ENCODE measurements around the gene RCL1.

The RCL1 gene

DNA sequence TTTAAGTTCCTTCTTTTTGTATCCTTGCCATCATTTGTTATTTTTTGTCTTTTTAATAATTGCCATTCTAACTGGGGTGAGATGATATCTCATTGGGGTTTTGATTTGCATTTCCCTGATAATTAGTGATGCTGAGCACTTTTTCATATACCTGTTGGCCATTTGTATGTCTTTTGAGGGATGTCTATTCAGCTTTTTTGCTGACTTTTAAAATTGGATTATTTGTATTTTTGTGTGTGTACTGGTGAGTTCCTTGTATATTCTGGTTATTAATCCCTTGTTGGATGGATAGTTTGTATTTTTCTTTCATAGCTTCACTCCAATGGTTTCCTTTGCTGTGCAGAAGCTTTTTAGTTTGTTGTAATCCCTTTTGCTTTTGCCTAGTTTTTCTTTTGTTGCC is 19.1 kb downstream of the RCL1 start:
- DNase-seq (ENCODE audit: low spot score), result no peak

DNA sequence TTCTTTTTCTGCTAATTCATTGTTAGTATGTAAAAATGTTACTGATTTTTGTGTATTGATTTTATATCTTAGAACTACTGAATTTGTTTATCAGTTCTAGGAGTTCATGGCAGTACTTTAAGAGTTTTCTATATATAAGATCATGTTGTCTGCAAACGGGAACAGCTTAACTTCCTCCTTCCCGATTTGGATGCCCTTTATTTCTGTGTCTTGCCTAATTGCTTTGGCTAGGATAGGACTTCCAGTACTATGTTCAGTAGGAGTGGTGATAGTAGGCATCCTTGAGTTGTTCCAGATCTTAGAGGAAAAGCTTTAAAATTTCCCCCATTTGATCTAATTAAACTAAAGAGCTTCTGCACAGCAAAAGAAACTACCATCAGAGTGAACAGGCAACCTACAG is 20.1 kb downstream of the RCL1 start:
- no peak for DNase-seq (ENCODE audit: low spot score)

DNA sequence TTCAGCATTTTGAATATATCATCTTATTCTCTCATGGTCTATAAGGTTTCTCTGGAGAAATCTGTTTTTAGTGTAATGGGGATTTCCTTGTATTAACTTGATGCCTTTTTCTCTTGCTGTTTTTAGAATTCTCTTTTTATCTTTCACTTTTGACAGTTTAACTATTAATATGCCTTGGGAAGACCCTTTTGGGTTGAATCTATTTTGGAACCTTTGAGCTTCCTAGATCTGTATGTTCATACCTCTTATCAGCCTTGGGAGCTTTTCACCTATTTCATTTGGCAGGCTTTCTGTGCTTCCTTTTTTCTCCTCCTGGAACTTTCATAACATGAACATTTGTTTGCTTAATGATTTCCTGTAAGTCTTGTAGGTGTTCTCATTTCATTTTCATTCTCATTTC is 22.2 kb downstream of the RCL1 start:
- no peak for DNase-seq (ENCODE audit: low spot score)

DNA sequence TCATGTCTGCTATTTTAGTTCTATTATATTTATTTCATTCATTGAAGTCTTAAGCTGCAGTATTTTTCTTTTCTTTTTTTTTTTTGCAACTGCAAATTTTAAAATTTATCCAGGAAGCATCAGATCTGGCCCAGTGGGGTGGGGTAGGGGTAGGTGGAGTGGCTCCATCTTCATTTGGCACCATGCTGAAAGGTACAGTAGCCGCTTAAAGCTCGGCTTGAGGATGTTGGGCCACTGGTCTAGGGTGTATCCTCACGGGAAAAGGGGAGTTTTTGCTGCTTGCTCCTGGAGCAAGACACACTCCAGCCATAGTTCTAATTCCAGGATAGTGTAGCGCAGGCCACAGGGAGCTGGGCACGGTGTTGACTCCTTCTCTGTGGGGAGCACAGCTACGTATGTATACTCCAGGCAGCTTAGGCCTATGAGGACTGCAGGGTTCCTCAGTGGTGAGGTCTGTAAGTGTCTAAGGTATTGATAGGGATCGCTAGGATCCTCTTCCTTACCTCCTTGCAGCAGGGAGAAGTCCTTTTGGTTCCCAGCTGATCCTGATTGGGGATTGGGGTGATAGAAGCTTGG is 22.7 kb downstream of the RCL1 start:
- no peak for DNase-seq (ENCODE audit: low spot score)

DNA sequence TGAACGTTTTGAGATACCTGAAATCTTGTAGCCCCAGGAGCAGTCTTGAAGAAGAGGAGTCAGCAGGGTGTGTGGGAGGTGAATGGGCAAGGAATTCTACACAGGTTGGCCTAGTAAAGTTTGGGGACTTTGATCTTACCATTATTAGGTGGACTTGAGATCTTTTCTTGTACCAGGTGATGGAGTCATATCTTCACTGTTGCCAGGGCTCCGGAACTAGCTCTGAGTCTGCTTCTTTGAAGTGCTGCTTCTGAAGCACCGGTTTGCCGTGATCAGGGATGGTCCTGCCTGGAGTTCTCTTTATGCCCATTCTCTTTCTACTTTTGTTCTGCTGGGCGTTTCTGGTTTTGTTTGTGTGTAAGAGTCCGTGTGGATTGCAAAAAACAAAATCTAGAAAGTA is 27.4 kb downstream of the RCL1 start:
- no peak for DNase-seq (ENCODE audit: low spot score)

DNA sequence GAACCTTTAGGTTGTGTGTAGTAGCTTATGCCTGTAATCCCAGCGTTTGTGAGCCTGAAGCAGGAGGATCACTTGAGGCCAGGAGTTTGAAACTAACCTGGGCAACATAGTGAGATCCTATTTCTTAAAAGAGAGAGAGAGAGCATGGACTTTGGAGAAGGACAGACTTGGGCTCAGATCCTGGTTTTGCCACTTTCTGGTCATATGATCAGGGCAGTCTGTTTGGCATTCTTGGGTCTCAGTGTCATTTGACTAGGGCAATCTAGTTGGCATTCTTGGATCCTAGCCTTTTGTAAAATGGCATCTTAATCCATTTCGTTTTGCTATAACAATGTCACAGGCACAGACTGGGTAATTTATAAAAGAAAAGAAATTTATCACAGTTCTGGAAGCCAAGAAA is 28.4 kb downstream of the RCL1 start:
- no peak for DNase-seq (ENCODE audit: low spot score)

DNA sequence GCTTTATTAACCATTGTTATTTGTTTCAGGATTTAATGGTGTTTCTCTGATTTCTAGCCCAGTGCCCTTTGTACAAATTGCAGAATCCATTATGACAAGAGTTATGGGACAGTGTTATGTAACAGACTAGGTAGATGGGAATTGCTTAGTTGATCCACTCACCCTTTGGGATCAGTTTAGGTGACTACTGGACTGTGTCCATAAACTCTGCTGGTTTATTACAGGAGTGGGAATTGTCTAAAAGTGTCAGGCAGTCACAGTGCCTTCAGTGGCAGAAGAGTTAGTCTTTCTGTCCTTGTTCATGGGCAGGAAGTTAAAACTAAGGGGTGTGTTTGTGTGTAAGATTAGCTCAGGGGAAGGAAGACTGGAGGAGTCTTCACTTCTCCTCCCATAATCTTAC is 29.3 kb downstream of the RCL1 start:
- no peak for DNase-seq (ENCODE audit: low spot score)

DNA sequence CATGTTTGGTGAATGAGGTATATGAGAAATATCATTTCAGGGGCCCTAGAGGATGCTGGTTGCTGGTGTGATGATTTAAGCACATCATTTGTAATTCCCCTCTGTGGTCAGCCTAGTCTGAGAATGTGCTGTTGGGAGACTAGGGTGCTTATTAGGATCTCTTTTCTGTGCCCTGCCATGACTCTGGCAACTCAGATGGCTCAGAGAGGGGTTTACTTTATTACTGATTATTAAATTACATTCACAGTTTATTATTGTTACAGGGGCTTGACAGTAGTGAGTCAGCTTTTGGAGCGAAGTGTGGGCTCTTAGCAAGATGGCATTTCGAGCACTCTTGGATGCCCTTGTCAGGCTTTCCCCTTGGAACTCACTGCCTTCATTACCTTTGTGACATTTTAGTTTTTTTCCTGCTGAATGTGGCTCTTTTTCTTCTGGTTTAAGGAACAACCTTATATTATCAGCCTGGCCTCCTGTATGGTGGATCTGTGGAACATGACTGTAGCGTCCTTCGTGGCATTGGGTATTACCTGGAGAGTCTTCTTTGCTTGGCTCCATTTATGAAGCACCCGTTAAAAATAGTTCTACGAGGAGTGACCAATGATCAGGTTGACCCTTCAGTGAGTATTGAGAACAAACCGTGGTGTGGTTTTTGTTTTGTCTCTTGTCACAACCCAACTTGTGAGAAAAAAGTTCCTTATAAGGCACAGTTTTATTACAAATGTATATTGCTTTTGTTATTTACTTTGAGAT is 33.8 kb downstream of the RCL1 start:
- no peak for DNase-seq (ENCODE audit: low spot score)

DNA sequence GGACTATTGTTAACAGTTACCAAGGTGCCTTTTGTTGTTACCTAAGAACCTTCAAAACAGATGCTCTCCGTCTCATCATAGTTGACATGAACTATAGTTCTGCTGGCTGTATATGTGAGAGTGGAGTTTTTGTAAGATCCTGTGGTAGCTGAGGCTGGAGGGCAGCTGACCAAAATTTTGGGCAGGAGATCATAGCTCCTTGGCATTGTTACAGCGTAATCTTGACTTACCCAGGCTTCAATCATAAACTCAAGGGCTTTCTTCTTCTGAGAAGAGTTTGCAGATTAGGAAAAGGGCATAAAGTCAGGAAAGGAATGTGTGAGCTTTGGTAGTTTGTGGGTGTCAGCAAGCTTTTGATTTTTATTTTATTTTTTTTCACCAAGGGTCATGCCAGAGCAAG is 34.5 kb downstream of the RCL1 start:
- DNase-seq (ENCODE audit: low spot score), result no peak

DNA sequence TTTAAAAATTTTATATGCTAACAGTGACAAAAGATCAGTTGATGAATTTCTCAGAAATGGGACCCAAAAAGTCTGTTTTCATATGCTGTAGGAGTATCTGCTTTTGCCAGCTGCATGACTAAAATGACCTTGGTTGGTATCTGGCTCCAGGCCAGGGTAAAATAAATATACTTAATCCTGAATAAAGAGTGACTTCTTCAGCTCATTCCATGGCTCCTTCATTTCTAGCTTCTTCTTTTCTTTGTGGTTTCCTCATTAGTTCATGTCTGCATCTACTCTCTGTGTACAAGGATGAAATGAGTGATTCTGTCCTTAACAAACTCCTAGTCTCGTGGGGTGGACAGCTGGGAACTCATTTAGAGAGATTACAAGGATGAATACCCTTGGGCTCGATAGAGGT is 36.0 kb downstream of the RCL1 start:
- no peak for DNase-seq (ENCODE audit: low spot score)

DNA sequence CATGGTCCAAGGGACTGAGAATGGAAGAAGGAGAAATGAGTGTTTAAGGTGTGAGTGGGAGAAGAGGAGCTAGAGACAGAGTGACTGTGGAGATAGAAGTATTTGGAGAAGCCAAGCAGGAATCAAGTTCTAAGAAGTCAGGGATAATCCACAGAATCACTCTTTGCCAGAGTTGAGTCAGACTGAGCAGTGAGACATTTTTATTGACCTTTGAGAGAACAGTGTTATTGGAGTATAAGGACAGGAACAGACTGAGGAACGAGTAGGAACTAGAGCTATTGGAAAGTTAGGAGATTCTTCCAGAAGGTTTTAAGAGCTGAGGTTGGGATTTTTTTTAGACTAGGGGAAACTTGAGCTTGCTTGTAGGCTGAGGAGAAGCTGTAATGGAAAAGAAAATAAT is 37.2 kb downstream of the RCL1 start:
- DNase-seq (ENCODE audit: low spot score), result no peak

DNA sequence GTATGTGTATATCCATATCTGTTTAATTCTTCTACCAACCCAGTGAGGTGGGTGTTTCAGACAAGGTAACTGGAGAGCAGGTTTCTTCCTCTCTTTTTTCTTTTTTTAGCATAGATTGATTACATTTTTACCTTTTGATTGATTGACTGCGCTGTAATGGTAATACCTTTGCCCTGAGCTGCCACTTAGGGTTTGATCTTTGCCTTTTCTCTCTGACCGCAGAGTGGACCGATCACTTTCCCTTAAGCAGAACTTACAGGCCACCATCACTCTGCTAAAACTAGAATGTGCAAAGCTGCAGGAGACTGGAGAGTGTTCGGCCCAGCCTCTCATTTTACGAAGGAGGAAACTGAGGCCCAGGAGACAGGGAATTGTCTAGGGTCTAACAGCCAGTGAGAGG is 38.0 kb downstream of the RCL1 start:
- no peak for DNase-seq (ENCODE audit: low spot score)

DNA sequence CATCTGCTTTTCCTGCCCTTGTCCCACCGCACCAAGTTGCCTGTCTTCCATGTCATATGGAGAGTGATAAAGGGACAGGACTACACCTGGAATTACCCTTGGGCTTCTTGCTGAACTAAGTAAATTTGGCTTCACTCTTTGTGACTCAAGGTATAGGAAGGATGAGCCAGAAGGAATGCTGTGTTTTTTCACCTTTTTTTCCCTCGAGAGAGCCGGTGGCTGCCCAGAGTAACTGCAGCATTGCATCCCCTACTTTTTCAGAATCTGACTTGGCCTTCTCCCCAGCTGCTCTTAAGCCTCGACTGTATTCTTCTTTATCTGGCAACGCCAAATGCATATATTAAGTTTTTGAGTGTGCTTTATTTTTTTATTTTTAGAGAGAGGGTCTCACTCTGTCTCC is 38.4 kb downstream of the RCL1 start:
- DNase-seq (ENCODE audit: low spot score), result no peak

DNA sequence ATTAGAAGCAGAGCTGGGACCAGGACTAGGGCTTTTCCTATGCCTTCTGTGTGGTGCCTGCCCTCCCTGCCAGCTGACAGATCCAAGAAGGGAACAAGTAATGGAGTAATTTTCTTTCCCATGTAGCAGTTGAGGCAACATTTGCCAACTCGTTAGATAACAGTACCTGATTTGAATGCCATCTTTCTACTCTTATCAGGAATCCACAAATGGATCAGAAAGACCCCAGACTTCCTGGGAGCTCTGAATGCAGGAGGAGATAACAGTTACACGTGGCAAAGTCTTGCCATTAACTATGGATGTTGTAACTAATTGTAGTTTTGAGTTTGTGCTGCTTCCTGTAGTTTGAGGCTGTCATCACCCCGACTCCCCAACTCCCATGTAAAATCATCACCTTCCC is 39.2 kb downstream of the RCL1 start:
- no peak for DNase-seq (ENCODE audit: low spot score)

DNA sequence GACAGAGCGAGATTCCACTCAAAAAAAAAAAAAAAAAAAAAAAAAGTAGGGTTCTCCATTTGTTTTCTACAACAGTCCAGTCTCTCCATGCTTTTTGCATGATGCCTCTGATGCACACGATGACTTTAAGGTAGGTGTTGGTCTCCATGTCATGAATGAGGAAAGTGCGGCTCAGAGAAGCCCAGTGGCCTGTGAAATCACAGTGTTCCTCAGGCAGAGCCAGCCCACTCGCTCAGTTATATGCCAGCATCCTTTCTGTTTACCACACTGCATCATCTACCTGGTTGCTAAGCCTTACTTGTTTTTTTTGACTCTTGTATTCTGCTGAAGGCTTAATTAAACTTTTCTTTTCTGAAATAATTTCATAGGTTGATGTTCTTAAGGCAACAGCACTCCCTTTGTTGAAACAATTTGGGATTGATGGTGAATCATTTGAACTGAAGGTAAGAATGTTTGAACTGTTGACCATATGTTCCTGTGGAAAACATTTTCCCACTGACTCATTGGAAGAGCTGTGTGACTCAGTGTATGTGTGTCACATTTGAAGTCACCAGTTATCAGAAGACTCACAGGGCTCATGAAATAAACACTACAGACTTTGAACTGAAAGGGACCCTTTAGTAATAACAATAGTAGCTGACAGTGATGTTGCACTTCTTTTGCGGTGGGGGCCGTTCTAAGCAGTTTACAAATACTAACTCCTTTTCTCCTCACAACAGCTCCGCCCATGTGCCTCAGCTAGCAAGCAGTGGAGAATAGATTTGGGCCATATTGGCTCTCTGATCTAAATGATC is 40.2 kb downstream of the RCL1 start:
- DNase-seq (ENCODE audit: low spot score), result no peak

DNA sequence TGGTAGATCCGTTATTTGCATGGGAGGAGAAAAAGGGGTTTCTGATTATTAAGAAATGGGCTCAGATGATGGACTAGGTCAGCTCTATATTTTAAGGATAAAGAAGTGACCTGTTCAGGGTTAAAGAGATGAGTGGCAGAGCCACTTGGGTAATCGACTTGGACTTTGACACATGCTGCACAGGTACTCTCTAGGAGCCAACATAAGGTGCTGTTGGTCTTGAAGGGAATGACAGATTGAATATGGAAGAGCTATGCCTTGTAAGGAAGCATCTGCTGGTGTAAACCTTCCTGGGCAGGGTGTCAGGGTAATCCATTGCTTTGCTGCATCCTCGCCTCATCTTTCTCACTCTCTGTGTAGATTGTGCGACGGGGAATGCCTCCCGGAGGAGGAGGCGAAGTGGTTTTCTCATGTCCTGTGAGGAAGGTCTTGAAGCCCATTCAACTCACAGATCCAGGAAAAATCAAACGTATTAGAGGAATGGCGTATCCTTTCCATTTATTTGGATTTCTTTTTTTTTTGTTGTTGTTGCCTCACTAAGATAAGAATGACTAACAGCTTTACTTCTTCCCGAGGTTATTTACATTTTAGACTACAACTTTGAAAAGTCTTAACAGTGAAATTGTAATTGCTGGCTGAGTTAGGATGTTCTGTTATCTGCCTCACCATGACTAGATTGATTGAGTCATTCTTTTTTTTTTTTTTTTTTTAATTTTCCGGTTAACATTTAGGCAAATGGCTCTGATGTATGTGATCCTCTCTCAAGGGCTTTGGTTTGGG is 41.2 kb downstream of the RCL1 start:
- no peak for DNase-seq (ENCODE audit: low spot score)

DNA sequence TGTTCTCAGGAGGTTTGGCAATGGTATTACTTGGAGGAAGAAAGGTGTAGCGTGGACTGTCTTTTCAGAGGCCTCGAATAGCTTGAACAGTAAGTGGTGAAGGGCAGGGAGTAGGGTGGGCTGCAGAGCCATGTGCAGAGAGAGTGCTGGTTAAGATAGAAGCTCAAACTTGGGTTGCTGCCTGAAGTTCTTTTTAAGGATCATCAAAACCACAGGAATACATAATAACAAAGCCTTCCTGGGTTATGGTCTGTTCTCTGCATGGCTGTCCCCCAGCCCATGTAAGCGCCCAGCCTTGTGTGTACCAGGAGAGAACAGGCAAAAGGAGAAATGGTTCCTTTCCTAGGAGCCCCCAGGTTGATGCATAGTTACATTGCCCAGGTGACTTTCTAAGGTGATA is 43.9 kb downstream of the RCL1 start:
- DNase-seq (ENCODE audit: low spot score), result no peak

DNA sequence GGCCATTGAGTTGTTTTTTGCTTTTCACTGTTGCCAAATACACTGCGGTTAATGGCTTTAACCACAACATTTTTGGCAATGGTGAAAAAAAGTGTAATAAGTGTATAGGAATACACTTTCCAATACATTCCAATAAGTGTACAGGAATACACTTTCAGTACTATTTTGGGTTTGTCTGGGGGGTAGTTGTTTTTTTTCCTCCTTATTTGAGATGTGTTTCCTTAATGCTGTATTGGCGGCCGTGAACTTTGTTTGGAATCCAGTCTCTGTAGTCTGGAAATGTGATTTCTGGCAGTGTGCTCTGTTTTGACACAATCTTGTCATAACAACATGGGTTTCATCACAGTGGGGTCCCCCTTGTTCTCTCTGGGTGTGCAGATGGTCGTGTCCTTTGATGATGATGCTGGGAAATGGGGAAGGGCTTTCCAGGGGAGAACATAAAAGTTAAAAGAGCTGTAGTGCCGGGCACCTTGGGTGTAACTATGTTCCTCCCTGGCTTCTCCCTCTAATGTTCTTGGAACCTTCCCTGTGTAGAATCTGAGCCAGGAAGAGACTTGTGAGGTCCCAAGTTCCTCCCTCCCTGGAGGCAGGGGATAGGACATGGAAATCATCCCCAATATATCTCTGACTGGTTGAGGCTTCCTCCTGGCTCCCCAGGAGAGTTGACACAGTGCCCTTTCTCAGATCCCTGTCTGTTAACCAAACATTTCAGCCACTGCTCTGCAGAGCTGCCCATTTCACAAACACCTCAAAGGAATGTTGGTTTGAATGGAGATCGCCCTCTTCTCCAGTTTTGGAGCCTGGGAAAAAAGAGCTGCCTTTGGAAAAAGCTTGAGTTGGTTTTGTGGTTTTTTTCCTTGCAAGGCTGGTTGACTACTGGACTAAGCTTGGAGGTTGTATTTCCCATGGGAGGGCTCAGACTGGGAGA is 44.8 kb downstream of the RCL1 start:
- no peak for DNase-seq (ENCODE audit: low spot score)

DNA sequence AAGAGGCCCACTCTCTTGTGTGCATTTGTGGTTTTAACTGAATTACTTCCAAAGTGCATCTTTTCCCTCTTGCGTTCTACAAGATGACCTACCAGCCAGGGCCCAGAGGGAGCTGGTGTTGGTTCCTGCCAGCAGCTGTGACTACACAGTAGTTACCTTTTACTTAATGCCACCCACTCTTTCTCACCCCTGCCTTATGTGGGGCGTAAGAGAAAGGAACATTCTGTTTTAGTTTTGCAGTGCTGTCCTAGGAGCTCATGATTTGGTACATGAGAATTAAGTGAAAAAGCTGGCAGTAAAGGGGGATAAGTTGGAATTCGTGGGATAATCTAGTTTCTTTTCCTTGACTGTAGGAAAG is 45.4 kb downstream of the RCL1 start:
- no peak for DNase-seq (ENCODE audit: low spot score)

DNA sequence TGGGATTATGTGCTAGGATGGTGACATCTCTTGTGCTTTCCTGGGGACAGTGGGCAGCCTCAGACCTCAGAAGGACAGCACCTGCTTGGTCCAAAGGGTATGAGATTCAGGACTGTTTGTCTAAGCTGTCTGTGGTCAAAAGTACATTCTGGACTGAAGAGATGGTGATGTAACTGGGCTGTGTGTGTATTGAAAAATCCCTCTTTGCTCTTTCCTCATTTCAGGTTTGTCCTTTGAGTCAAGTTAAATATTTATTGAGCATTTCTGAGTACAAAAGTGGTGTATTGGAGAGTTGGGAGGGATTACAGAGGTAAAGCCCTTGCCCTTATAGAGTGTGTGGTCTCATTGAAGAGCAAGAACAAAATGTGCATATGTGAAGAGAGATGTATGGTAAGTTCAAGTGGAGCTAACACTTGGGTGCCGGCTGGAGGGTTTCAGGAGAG is 46.7 kb downstream of the RCL1 start:
- DNase-seq (ENCODE audit: low spot score), result no peak

DNA sequence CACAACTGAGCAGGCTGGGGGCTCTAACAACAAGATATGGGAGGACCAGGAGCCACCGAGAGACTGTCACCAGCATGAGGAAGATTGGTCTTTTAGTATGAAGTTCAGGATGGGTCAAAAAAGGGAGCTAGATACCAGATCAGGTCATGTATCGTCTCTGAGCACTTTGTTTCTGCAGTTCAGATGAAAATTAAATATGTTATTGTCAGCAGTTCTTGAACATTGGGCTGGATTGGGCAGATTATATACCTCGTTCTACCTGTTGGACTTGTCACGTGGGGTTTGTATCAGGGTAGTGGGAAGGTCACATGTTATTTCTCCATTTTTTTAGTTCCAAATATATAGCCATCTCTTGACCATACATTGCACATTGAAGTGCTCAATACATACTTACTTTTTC is 47.3 kb downstream of the RCL1 start:
- DNase-seq (ENCODE audit: low spot score), result no peak

DNA sequence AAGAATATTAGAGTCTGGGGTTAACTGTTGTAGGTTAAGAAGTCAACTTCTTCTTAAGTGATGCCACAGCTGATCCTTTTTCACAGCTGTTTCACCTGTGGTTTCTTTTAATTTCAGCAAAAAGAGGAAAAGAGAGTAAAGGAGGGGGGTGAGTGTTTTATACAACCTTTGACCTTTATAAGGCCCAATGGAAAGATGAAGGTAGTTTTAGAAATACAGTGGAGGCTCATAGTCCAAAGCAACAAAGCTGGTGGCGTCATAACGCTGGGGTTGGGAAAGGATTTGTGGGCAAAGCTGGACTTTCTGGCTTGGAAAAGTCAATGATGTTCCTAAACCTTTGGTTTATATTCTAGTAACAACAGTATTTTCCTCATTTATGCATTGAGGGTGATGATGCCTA is 49.5 kb downstream of the RCL1 start:
- no peak for DNase-seq (ENCODE audit: low spot score)
